GM12878 (cell line): Measurements from ENCODE around the gene TUT1.

Experiments
- CREB1 ChIP-seq: IDR thresholded peaks from 2 replicates; pipeline ENCODE4 v1.6.1; 2012; ENCODE audit warnings: low read depth, mild to moderate bottlenecking, inconsistent platforms
- CREM ChIP-seq: IDR thresholded peaks from 2 replicates; pipeline ENCODE4 v1.6.1; 2014; ENCODE audit warnings: antibody characterized with exemption, low read depth
- CTCF ChIP-seq, 3 experiments: IDR thresholded peaks in 2 of 3; conservative IDR thresholded peaks in 1 of 3; 2 replicates each; pipeline ENCODE4 v1.5.1; 2011; ENCODE audit warnings: low read depth in 3 of 3, low read length in 3 of 3, mild to moderate bottlenecking in 3 of 3, control low read depth in 2 of 3, moderate library complexity in 2 of 3, inconsistent platforms in 1 of 3, mixed read lengths in 1 of 3; ENCODE audit not compliant: control insufficient read depth in 2 of 3, insufficient read depth in 1 of 3; ENCODE audit errors: extremely low read depth in 1 of 3
- EP300 ChIP-seq, 2 experiments: fragments of 150-350 bp in 1 of 2; IDR thresholded peaks; 2 replicates each; pipeline ENCODE4 v1.6.1; 2011 to 2012; ENCODE audit warnings: low read depth in 2 of 2, low read length in 2 of 2, borderline replicate concordance in 1 of 2, improper control_type of control experiment in 1 of 2, inconsistent platforms in 1 of 2; ENCODE audit not compliant: control insufficient read depth in 1 of 2
- EZH2 ChIP-seq: IDR thresholded peaks from 2 replicates; pipeline ENCODE4 v1.6.1; 2012; ENCODE audit warnings: low read depth, mild to moderate bottlenecking, control low read depth, inconsistent platforms, low read length, borderline replicate concordance; ENCODE audit not compliant: control insufficient read depth
- MAX ChIP-seq: IDR thresholded peaks from 2 replicates; pipeline ENCODE4 v1.6.1; 2012; ENCODE audit warnings: low read depth, low read length, improper control_type of control experiment
- NRF1 ChIP-seq: conservative IDR thresholded peaks from 2 replicates; pipeline ENCODE4 v1.6.1; 2011; ENCODE audit warnings: mild to moderate bottlenecking, low read depth, low read length, improper control_type of control experiment
- PAX5 ChIP-seq: IDR thresholded peaks from 2 replicates; pipeline ENCODE4 v1.6.1; 2011; ENCODE audit warnings: low read depth, low read length, borderline replicate concordance
- POLR2AphosphoS5 ChIP-seq: IDR thresholded peaks from 2 replicates; pipeline ENCODE4 v1.6.1; 2011; ENCODE audit warnings: mild to moderate bottlenecking, low read length, inconsistent platforms
- RFX5 ChIP-seq: IDR thresholded peaks from 2 replicates; pipeline ENCODE4 v1.6.1; 2011; ENCODE audit warnings: low read depth, low read length, improper control_type of control experiment
- SMC3 ChIP-seq: IDR thresholded peaks from 2 replicates; pipeline ENCODE4 v1.6.1; 2011; ENCODE audit warnings: low read length, improper control_type of control experiment, borderline replicate concordance
- SREBF2 ChIP-seq: IDR thresholded peaks from 2 replicates; pipeline ENCODE4 v1.6.1; 2012; ENCODE audit warnings: mild to moderate bottlenecking, low read length
- SRF ChIP-seq, 2 experiments: IDR thresholded peaks; 2 replicates each; pipeline ENCODE4 v1.6.1; 2011; ENCODE audit warnings: low read depth in 2 of 2, low read length in 2 of 2, mild to moderate bottlenecking in 1 of 2, moderate library complexity in 1 of 2
- TAF1 ChIP-seq: IDR thresholded peaks from 2 replicates; pipeline ENCODE4 v1.6.1; 2011; ENCODE audit warnings: mild to moderate bottlenecking, low read depth, low read length, borderline replicate concordance

- TF ChIP-seq CREM = no peak
- no peak for TF ChIP-seq CTCF (IDR thresholded peaks at IDR 0.05 in 2 of 3, conservative IDR thresholded peaks at IDR 0.05 in 1 of 3; ENCODE audit: control insufficient read depth in 2 of 3, extremely low read depth in 1 of 3, insufficient read depth in 1 of 3, low read depth in 3 of 3, low read length in 3 of 3)
- TF ChIP-seq EZH2 = no peak
- no peak for TF ChIP-seq POLR2AphosphoS5
- TF ChIP-seq CREB1 = no peak
- no peak for TF ChIP-seq PAX5
- no peak for TF ChIP-seq SREBF2
- TF ChIP-seq RFX5 = no peak
- no peak for TF ChIP-seq TAF1
- TF ChIP-seq MAX = no peak
- TF ChIP-seq SRF (IDR thresholded peaks at IDR 0.05; ENCODE audit: low read depth in 2 of 2, low read length in 2 of 2) = no peak
- no peak for TF ChIP-seq EP300 (IDR thresholded peaks at IDR 0.05; ENCODE audit: borderline replicate concordance in 1 of 2, control insufficient read depth in 1 of 2, low read depth in 2 of 2, low read length in 2 of 2)
- TF ChIP-seq SMC3 = no peak
- TF ChIP-seq NRF1 = no peak
These were observed 21.7 kb downstream of the TUT1 start for GRCh38 chr11:62569611-62570010.
